Measurements from ENCODE around the gene PHKG1.
A peak's percentile ranks its signal among the peaks of the same experiment; 100 is the strongest.
"Not testable (repeated sequence)": the region's sequence is repeated elsewhere in the genome, so short reads cannot be mapped to it uniquely, and the experiment has no call there.

Gene PHKG1

GRCh38 chr7:56092789-56093531 is at the start of gene PHKG1:
TSS of gene PHKG1 (minus strand) at chr7:56092952. CDS start at chr7:56088941, 4,011 bp downstream.
- DNase-seq (ENCODE audit: low read depth) = no peak

- not testable (repeated sequence) for DNase-seq (ENCODE audit: low read depth)
Measured at GRCh38 chr7:56131062-56131461, 38.3 kb upstream of the PHKG1 start.

- DNase-seq (ENCODE audit: low read depth) = no peak
Measured at GRCh38 chr7:56127241-56127975, 34.7 kb upstream of the PHKG1 start.

GRCh38 chr7:56125831-56126230 is 33.1 kb upstream of the PHKG1 start:
- no peak for DNase-seq (ENCODE audit: low read depth)

- DNase-seq (ENCODE audit: low read depth) = no peak
Measured at GRCh38 chr7:56124981-56125380, 32.2 kb upstream of the PHKG1 start.

GRCh38 chr7:56121440-56121839 is 28.7 kb upstream of the PHKG1 start:
- no peak for DNase-seq (ENCODE audit: low read depth)

- no peak for DNase-seq (ENCODE audit: low read depth)
Measured at GRCh38 chr7:56115852-56116538, 23.2 kb upstream of the PHKG1 start, which contains the start of gene NUPR2. TSS of gene NUPR2 (minus strand) at chr7:56116417. CDS start at chr7:56116314, 103 bp downstream.

- DNase-seq (ENCODE audit: low read depth) = not testable (repeated sequence)
Measured at GRCh38 chr7:56112244-56112643, 19.5 kb upstream of the PHKG1 start.

GRCh38 chr7:56110611-56111010 is 17.9 kb upstream of the PHKG1 start:
- no peak for DNase-seq (ENCODE audit: low read depth)

- no peak for DNase-seq (ENCODE audit: low read depth)
Measured at GRCh38 chr7:56107954-56108258, 15.2 kb upstream of the PHKG1 start.

- peak; percentile 85 for DNase-seq (ENCODE audit: low read depth)
Measured at GRCh38 chr7:56106108-56107073, 13.6 kb upstream of the PHKG1 start, which contains the start of gene CHCHD2. TSS of gene CHCHD2 (minus strand) at chr7:56106476. CDS start at chr7:56106413, 63 bp downstream.

GRCh38 chr7:56105508-56105907 is 12.8 kb upstream of the PHKG1 start:
- DNase-seq (ENCODE audit: low read depth) = no peak

GRCh38 chr7:56104138-56104537 is 11.4 kb upstream of the PHKG1 start:
- not testable (repeated sequence) for DNase-seq (ENCODE audit: low read depth)

- DNase-seq (ENCODE audit: low read depth) = no peak
Measured at GRCh38 chr7:56099653-56100052, 6.9 kb upstream of the PHKG1 start.

- not testable (repeated sequence) for DNase-seq (ENCODE audit: low read depth)
Measured at GRCh38 chr7:56098187-56099008, 5.6 kb upstream of the PHKG1 start.

- DNase-seq (ENCODE audit: low read depth) = no peak
Measured at GRCh38 chr7:56097700-56098099, 4.9 kb upstream of the PHKG1 start.

GRCh38 chr7:56092388-56092787 is 364 bp downstream of the PHKG1 start:
- DNase-seq (ENCODE audit: low read depth) = not testable (repeated sequence)

- DNase-seq (ENCODE audit: low read depth) = no peak
Measured at GRCh38 chr7:56091591-56091990, 1.2 kb downstream of the PHKG1 start.

- no peak for DNase-seq (ENCODE audit: low read depth)
Measured at GRCh38 chr7:56087445-56087844, 5.3 kb downstream of the PHKG1 start.

GRCh38 chr7:56086761-56087160 is 6.0 kb downstream of the PHKG1 start:
- no peak for DNase-seq (ENCODE audit: low read depth)

All from stimulated activated CD8-positive, alpha-beta memory T cell treated with anti-CD3 and anti-CD28 coated beads, Interleukin-15, amount 100 ng/mL, for 1 hour (primary cell).